Neural progenitor cell (in vitro differentiated cells): Measurements from ENCODE around the gene SYT7. TPM values are rescaled to one million over a fixed set of nuclear protein-coding genes. Genes with fewer than 3 reads are reported as not detected.

Experiments
- DNase-seq: peaks from one replicate; pipeline ENCODE4 v3.0.0-alpha.2; 2016; ENCODE audit warnings: low spot score
- H2AFZ ChIP-seq: fragments of 200-600 bp; sonication (generic); replicated peaks from 2 replicates; pipeline ENCODE4 v1.6.1; 2016; ENCODE audit warnings: antibody characterized with exemption
- H3F3A ChIP-seq: fragments of 200-600 bp; sonication (generic); 2 replicates; pipeline ENCODE4 v1.6.1; 2016; ENCODE audit warnings: antibody characterized with exemption, low read depth
- H3K27ac ChIP-seq: fragments of 200-600 bp; sonication (generic); 2 replicates; pipeline ENCODE4 v1.5.1; 2016; ENCODE audit warnings: mild to moderate bottlenecking
- H3K27me3 ChIP-seq: fragments of 200-600 bp; sonication (generic); 2 replicates; pipeline ENCODE4 v1.6.1; 2016; ENCODE audit warnings: mild to moderate bottlenecking, moderate library complexity
- H3K36me3 ChIP-seq: fragments of 200-600 bp; sonication (generic); 2 replicates; pipeline ENCODE4 v1.5.1; 2016
- H3K4me1 ChIP-seq: fragments of 200-600 bp; sonication (generic); 2 replicates; pipeline ENCODE4 v1.6.1; 2016; ENCODE audit warnings: mixed run types
- H3K4me2 ChIP-seq: fragments of 200-600 bp; sonication (generic); 2 replicates; pipeline ENCODE4 v1.6.1; 2016
- H3K4me3 ChIP-seq: fragments of 200-600 bp; sonication (generic); 2 replicates; pipeline ENCODE4 v1.5.1; 2016
- H3K79me2 ChIP-seq: fragments of 200-600 bp; sonication (generic); 2 replicates; pipeline ENCODE4 v1.6.1; 2016; ENCODE audit warnings: low read depth
- H3K9ac ChIP-seq: fragments of 200-600 bp; sonication (generic); 2 replicates; pipeline ENCODE4 v1.6.1; 2016
- H3K9me3 ChIP-seq: fragments of 200-600 bp; sonication (generic); 2 replicates; pipeline ENCODE4 v1.5.1; 2016; ENCODE audit warnings: low read depth
- H4K20me1 ChIP-seq: fragments of 200-600 bp; sonication (generic); 2 replicates; pipeline ENCODE4 v1.6.1; 2016; ENCODE audit warnings: low read depth
- H3K27ac Mint-ChIP-seq: 3 replicates; pipeline ENCODE4 v1.8.0; 2021; ENCODE audit warnings: mixed read lengths
- H3K27me3 Mint-ChIP-seq: 2 replicates; pipeline ENCODE4 v1.8.0; 2022; ENCODE audit warnings: low read depth, mild to moderate bottlenecking, inconsistent platforms, moderate library complexity, mixed read lengths; ENCODE audit not compliant: insufficient read depth
- H3K36me3 Mint-ChIP-seq: 3 replicates; pipeline ENCODE4 v1.8.0; 2021; ENCODE audit warnings: mixed read lengths
- H3K4me1 Mint-ChIP-seq: 3 replicates; pipeline ENCODE4 v1.8.0; 2021; ENCODE audit warnings: mixed read lengths
- H3K4me3 Mint-ChIP-seq: 3 replicates; pipeline ENCODE4 v1.8.0; 2021; ENCODE audit warnings: mild to moderate bottlenecking, moderate library complexity, mixed read lengths
- H3K9me3 Mint-ChIP-seq: 3 replicates; pipeline ENCODE4 v1.8.0; 2020; ENCODE audit warnings: mixed read lengths
- EZH2 ChIP-seq: fragments of 200-600 bp; sonication (generic); IDR thresholded peaks from 2 replicates; pipeline ENCODE4 v1.6.1; 2017; ENCODE audit warnings: antibody characterized with exemption, mild to moderate bottlenecking, moderate library complexity
- EZH2phosphoT487 ChIP-seq: fragments of 200-600 bp; sonication (generic); IDR thresholded peaks from 2 replicates; pipeline ENCODE4 v1.6.1; 2017; ENCODE audit warnings: antibody characterized with exemption
- total RNA-seq: library from RNA; depleted of rRNA; stranded (reverse); fragments of >200 nt; gene quantifications from 2 replicates; pipeline ENCODE4 v1.2.3, GENCODE V29; 2015; ENCODE audit warnings: low replicate concordance
- TF ChIP-seq, protein P1 (sequence below): fragments of 200-600 bp; sonication (generic); IDR thresholded peaks from 2 replicates; pipeline ENCODE4 v1.5.1; 2017; ENCODE audit warnings: antibody characterized with exemption, mild to moderate bottlenecking

Gene SYT7
- total RNA-seq, 1 donor from 2014 or later: 0.73 TPM

- Mint-ChIP-seq H3K4me3 (no peak overlapping the region), H3K27ac (no peak overlapping the region), H3K36me3 (no peaks in the 10 kb centered on the region), H3K27me3 (peaks cover 33% of the 10 kb centered on the region), H3K9me3 (no peaks in the 10 kb centered on the region), H3K4me1 (peaks cover 29% of the 10 kb centered on the region)
- peaks cover 27% of the 10 kb centered on the region for H3K27me3 ChIP-seq
- H3K79me2 ChIP-seq: no peaks in the 10 kb centered on the region
- no peak overlapping the region for H3K4me2 ChIP-seq
- no peak for TF ChIP-seq EZH2
- H2AFZ ChIP-seq: no peak overlapping the region
- no peak overlapping the region for H3K9ac ChIP-seq
- H3K36me3 ChIP-seq: no peaks in the 10 kb centered on the region
- H3K9me3 ChIP-seq: no peaks in the 10 kb centered on the region
- H4K20me1 ChIP-seq: peaks cover 17% of the 10 kb centered on the region
- H3K4me3 ChIP-seq: no peak overlapping the region
- no peak for DNase-seq
- peaks cover 33% of the 10 kb centered on the region for H3K4me1 ChIP-seq
- no peak overlapping the region for H3K27ac ChIP-seq
- peaks cover 5% of the 10 kb centered on the region for H3F3A ChIP-seq
Measured at GRCh38 chr11:61572913-61573312, 8.0 kb downstream of the SYT7 start.

GRCh38 chr11:61571869-61572268, 9.0 kb downstream of the SYT7 start:
- H4K20me1 ChIP-seq: peaks cover 15% of the 10 kb centered on the region
- Mint-ChIP-seq H3K27ac (no peak overlapping the region), H3K4me1 (peaks cover 23% of the 10 kb centered on the region), H3K4me3 (no peak overlapping the region), H3K9me3 (no peaks in the 10 kb centered on the region), H3K27me3 (peaks cover 38% of the 10 kb centered on the region), H3K36me3 (no peaks in the 10 kb centered on the region)
- no peak overlapping the region for H3K4me3 ChIP-seq
- H3K27ac ChIP-seq: no peak overlapping the region
- no peaks in the 10 kb centered on the region for H3K9me3 ChIP-seq
- no peaks in the 10 kb centered on the region for H3K79me2 ChIP-seq
- peaks cover 31% of the 10 kb centered on the region for H3K27me3 ChIP-seq
- TF ChIP-seq EZH2 (no peak), EZH2phosphoT487 (no peak)
- TF ChIP-seq, protein P1, sequence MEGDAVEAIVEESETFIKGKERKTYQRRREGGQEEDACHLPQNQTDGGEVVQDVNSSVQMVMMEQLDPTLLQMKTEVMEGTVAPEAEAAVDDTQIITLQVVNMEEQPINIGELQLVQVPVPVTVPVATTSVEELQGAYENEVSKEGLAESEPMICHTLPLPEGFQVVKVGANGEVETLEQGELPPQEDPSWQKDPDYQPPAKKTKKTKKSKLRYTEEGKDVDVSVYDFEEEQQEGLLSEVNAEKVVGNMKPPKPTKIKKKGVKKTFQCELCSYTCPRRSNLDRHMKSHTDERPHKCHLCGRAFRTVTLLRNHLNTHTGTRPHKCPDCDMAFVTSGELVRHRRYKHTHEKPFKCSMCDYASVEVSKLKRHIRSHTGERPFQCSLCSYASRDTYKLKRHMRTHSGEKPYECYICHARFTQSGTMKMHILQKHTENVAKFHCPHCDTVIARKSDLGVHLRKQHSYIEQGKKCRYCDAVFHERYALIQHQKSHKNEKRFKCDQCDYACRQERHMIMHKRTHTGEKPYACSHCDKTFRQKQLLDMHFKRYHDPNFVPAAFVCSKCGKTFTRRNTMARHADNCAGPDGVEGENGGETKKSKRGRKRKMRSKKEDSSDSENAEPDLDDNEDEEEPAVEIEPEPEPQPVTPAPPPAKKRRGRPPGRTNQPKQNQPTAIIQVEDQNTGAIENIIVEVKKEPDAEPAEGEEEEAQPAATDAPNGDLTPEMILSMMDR: no peak
- no peak overlapping the region for H3K4me2 ChIP-seq
- H3F3A ChIP-seq: peaks cover 5% of the 10 kb centered on the region
- H3K4me1 ChIP-seq: peaks cover 25% of the 10 kb centered on the region
- no peak for DNase-seq
- no peak overlapping the region for H2AFZ ChIP-seq
- no peak overlapping the region for H3K9ac ChIP-seq
- H3K36me3 ChIP-seq: no peaks in the 10 kb centered on the region

DNA sequence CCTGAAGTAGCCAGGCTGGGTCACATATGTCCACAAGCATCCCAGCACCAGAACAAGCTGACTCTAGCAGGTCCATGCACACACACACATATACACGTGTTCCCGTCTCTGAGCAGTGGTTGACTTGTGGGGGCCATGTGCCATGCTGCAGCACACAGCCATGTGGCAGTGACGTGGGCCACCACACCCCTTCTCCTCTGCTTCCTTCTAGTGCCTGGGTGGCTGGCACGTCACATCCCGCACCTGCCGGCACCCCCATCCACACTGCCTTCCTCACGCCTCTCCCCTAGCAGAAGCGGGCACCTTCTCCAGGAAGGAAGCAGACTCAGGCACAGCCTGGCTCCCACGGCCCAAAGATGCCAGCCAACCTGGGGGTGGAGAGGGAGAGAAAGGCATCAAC, 9.5 kb downstream of the SYT7 start:
- H3K9ac ChIP-seq: no peak overlapping the region
- no peaks in the 10 kb centered on the region for H3K9me3 ChIP-seq
- H4K20me1 ChIP-seq: peaks cover 20% of the 10 kb centered on the region
- no peak overlapping the region for H3K4me3 ChIP-seq
- Mint-ChIP-seq H3K4me1 (peaks cover 18% of the 10 kb centered on the region), H3K9me3 (no peaks in the 10 kb centered on the region), H3K4me3 (no peak overlapping the region), H3K27me3 (peaks cover 38% of the 10 kb centered on the region), H3K36me3 (no peaks in the 10 kb centered on the region), H3K27ac (no peak overlapping the region)
- DNase-seq: no peak
- H3K4me2 ChIP-seq: no peak overlapping the region
- TF ChIP-seq EZH2 (no peak), EZH2phosphoT487 (no peak)
- TF ChIP-seq, protein P1: no peak
- H3K79me2 ChIP-seq: no peaks in the 10 kb centered on the region
- no peaks in the 10 kb centered on the region for H3K36me3 ChIP-seq
- peaks cover 20% of the 10 kb centered on the region for H3K4me1 ChIP-seq
- H3K27me3 ChIP-seq: peaks cover 32% of the 10 kb centered on the region
- no peak overlapping the region for H2AFZ ChIP-seq
- peaks cover 5% of the 10 kb centered on the region for H3F3A ChIP-seq
- no peak overlapping the region for H3K27ac ChIP-seq

DNA sequence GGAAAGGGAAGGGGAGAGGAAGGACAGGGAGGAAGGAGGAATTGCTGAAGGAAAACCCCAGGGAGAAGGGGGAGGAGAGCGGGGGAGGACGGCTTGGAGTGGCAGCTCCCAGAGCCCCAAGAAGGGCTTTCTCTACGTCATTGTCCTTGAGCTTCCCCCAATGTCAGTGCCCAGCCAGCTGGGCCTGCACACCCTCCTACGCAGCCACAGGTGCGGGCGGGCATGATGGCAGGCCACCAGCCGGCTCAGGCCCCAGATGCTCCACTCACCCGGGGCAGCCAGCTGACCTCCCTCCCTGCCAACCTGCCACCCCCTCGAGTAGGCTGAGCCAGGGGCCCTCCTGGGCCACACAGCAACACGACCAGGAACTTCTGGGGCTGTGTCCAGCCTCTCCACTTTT, 11.2 kb downstream of the SYT7 start:
- H3K9me3 Mint-ChIP-seq: no peaks in the 10 kb centered on the region

More for the DNA sequence above, 11.2 kb downstream of the SYT7 start:
- Histone ChIP-seq H3K36me3 (no peaks in the 10 kb centered on the region), H2AFZ (no peak overlapping the region), H4K20me1 (peaks cover 28% of the 10 kb centered on the region), H3K4me1 (peaks cover 6% of the 10 kb centered on the region), H3K4me3 (no peak overlapping the region), H3K9ac (no peak overlapping the region), H3F3A (peaks cover 5% of the 10 kb centered on the region), H3K79me2 (no peaks in the 10 kb centered on the region), H3K27ac (no peak overlapping the region), H3K27me3 (peaks cover 47% of the 10 kb centered on the region), H3K9me3 (no peaks in the 10 kb centered on the region), H3K4me2 (no peak overlapping the region)
- TF ChIP-seq EZH2phosphoT487 (no peak), EZH2 (no peak)
- TF ChIP-seq, protein P1: no peak
- DNase-seq: no peak
- no peaks in the 10 kb centered on the region for H3K36me3 Mint-ChIP-seq
- peaks cover 9% of the 10 kb centered on the region for H3K4me1 Mint-ChIP-seq
- no peak overlapping the region for H3K27ac Mint-ChIP-seq
- H3K4me3 Mint-ChIP-seq: peak overlapping the region; percentile 69
- peaks cover 41% of the 10 kb centered on the region for H3K27me3 Mint-ChIP-seq
